Spleen (tissue), 11 donors: ENCODE results near the gene CNKSR3. TPM values are rescaled to one million over a fixed set of nuclear protein-coding genes. Genes with fewer than 3 reads are reported as not detected.
A peak's percentile ranks its signal among the peaks of the same experiment; 100 is the strongest.

Source experiments
- DNase-seq: peaks from one replicate; pipeline ENCODE4 v3.0.0-alpha.2; 2020
- H3K27ac ChIP-seq, 8 donors: fragments of 200-600 bp; sonication (generic) in 7 of 8; 1 replicate in 4 of 8; 2 replicates in 4 of 8; pipeline versions ENCODE4 v1.5.0 to v1.8.0; 2016 to 2021; ENCODE audit warnings: inconsistent platforms in 4 of 8, mild to moderate bottlenecking in 4 of 8, moderate library complexity in 1 of 8
- H3K27me3 ChIP-seq, 7 donors: fragments of 200-600 bp; sonication (generic) in 6 of 7; replicated peaks in 1 of 7; 1 replicate in 4 of 7; 2 replicates in 3 of 7; pipeline versions ENCODE4 v1.5.0 to v1.8.0; 2016 to 2021; ENCODE audit warnings: inconsistent platforms in 3 of 7, mild to moderate bottlenecking in 1 of 7
- H3K36me3 ChIP-seq, 6 donors: fragments of 200-600 bp; sonication (generic) in 5 of 6; 1 replicate in 4 of 6; 2 replicates in 2 of 6; pipeline versions ENCODE4 v1.5.0 to v1.8.0; 2016 to 2021; ENCODE audit warnings: inconsistent platforms in 2 of 6
- H3K4me1 ChIP-seq, 6 donors: fragments of 200-600 bp; sonication (generic) in 5 of 6; 1 replicate in 3 of 6; 2 replicates in 3 of 6; pipeline versions ENCODE4 v1.5.0 to v1.8.0; 2016 to 2021; ENCODE audit warnings: inconsistent platforms in 3 of 6
- H3K4me3 ChIP-seq, 8 donors: fragments of 200-600 bp; sonication (generic) in 7 of 8; 1 replicate in 4 of 8; 2 replicates in 4 of 8; pipeline versions ENCODE4 v1.5.0 to v1.8.0; 2016 to 2021; ENCODE audit warnings: inconsistent platforms in 4 of 8, mild to moderate bottlenecking in 4 of 8, moderate library complexity in 2 of 8
- H3K9me3 ChIP-seq, 8 donors: fragments of 200-600 bp; sonication (generic) in 7 of 8; 1 replicate in 4 of 8; 2 replicates in 4 of 8; pipeline versions ENCODE4 v1.5.0 to v1.8.0; 2016 to 2021; ENCODE audit warnings: inconsistent platforms in 4 of 8
- CTCF ChIP-seq, 11 experiments: fragments of 200-600 bp in 7 of 11; fragments of 450-650 bp in 4 of 11; sonication (generic) in 4 of 11; IDR thresholded peaks in 8 of 11; conservative IDR thresholded peaks in 3 of 11; 1 replicate in 7 of 11; 2 replicates in 4 of 11; pipeline versions ENCODE4 v1.4.0 to v1.8.0; 2016 to 2021; ENCODE audit warnings: antibody characterized with exemption in 11 of 11, inconsistent platforms in 4 of 11, mild to moderate bottlenecking in 1 of 11
- POLR2A ChIP-seq, 3 donors: fragments of 450-650 bp; IDR thresholded peaks; one replicate each; pipeline ENCODE4 v1.5.1; 2017; ENCODE audit warnings: antibody characterized with exemption in 3 of 3, mild to moderate bottlenecking in 1 of 3
- POLR2AphosphoS5 ChIP-seq, 3 donors: sonication (generic); formaldehyde crosslinking; IDR thresholded peaks; one replicate each; pipeline ENCODE4 v1.5.1; 2017; ENCODE audit warnings: antibody characterized with exemption in 3 of 3
- WGBS, 5 donors: extraction: QIAGEN DNeasy Blood & Tissue Kit in 3 of 5; methylation state at CpG; one replicate each; pipeline versions ENCODE4 v1.1.5 to v1.1.7; 2013 to 2018; 5-methylcytosine and 5-hydroxymethylcytosine counted together
- intact Hi-C: fragments of 100-400 bp; cut with DNase I; formaldehyde crosslinking; loops from one replicate; pipeline ENCODE4 v1.15.0; 2023; ENCODE audit warnings: low total_unique reads
- polyA plus RNA-seq, 3 donors: library from polyadenylated mRNA; stranded (reverse); fragments of 200-250 nt; gene quantifications; one replicate each; pipeline ENCODE4 v1.2.1, GENCODE V29; 2013
- total RNA-seq, 7 donors: library from RNA; depleted of rRNA in 3 of 7; stranded (reverse); fragments of >200 nt in 3 of 7; fragmentation: NEBNext Ultra II Directional in 4 of 7; extraction: Animal tissue kit (Norgen Biotek cat#: 25700) in 4 of 7; gene quantifications; one replicate each; pipeline versions ENCODE4 v1.1.0 to v1.2.1, GENCODE V29; 2016 to 2021
- donor health status: healthy with polysubstance abuse.
- donor health status: DM: no; HTN: no; CAD: no; lungs with moderate emphysema.
- donor health status: DM: no; HTN: no; CAD: no.
- donor health status: Bipolar disorder and iron deficiency.
- donor health status: healthy.
- donor health status: DM: no; HTN: no; CAD: no.
- donor health status: DM: yes; HTN: yes; CAD: no.

CNKSR3 gene
- total and polyA plus RNA-seq, 10 donors, result 1.7 to 45.0 (median 18.0) TPM

GRCh38 chr6:154461348-154461747, 49.1 kb downstream of the CNKSR3 start:
- intact Hi-C loops, result no loop called here
- TF ChIP-seq POLR2AphosphoS5 (IDR thresholded peaks at IDR 0.05), result no peak
- TF ChIP-seq POLR2A (IDR thresholded peaks at IDR 0.05), result no peak
- TF ChIP-seq CTCF (IDR thresholded peaks at IDR 0.05 in 8 of 11, conservative IDR thresholded peaks at IDR 0.05 in 3 of 11), result no peak
- no peaks in the 10 kb centered on the region for H3K27me3 ChIP-seq
- no peaks in the 10 kb centered on the region for H3K36me3 ChIP-seq
- peaks cover 0 to 12% (median 0%) of the 10 kb centered on the region in 6 donors for H3K4me1 ChIP-seq
- peak overlapping the region in 2 of 8 donors; percentile 2 to 15 for H3K27ac ChIP-seq
- WGBS, 5 donors, result 87 to 95% (median 90%) methylated on average over 2 of the region's 2 CpGs
- no peaks in the 10 kb centered on the region for H3K9me3 ChIP-seq
- no peak overlapping the region for H3K4me3 ChIP-seq
- DNase-seq, result no peak

GRCh38 chr6:154460306-154461071, 50.0 kb downstream of the CNKSR3 start:
- H3K27me3 ChIP-seq, result no peaks in the 10 kb centered on the region
- DNase-seq, result no peak
- no peaks in the 10 kb centered on the region for H3K9me3 ChIP-seq
- peak overlapping the region in 3 of 8 donors; percentile 5 to 34 (median 30) for H3K27ac ChIP-seq
- H3K4me1 ChIP-seq, result peaks cover 0 to 12% (median 0%) of the 10 kb centered on the region in 6 donors
- no peaks in the 10 kb centered on the region for H3K36me3 ChIP-seq
- TF ChIP-seq POLR2AphosphoS5 (IDR thresholded peaks at IDR 0.05), result no peak
- no peak for TF ChIP-seq POLR2A (IDR thresholded peaks at IDR 0.05)
- TF ChIP-seq CTCF (IDR thresholded peaks at IDR 0.05 in 8 of 11, conservative IDR thresholded peaks at IDR 0.05 in 3 of 11), result no peak
- intact Hi-C loops, result no loop called here
- no peak overlapping the region for H3K4me3 ChIP-seq
- WGBS, 5 donors, result 90 to 94% (median 91%) methylated on average over 13 of the region's 13 CpGs

- Histone ChIP-seq H3K27ac (peak overlapping the region in 4 of 8 donors; percentile 5 to 34 (median 26)), H3K9me3 (no peaks in the 10 kb centered on the region), H3K4me3 (no peak overlapping the region), H3K36me3 (no peaks in the 10 kb centered on the region), H3K27me3 (no peaks in the 10 kb centered on the region), H3K4me1 (peaks cover 0 to 12% (median 0%) of the 10 kb centered on the region in 6 donors)
- no peak for DNase-seq
- TF ChIP-seq CTCF (IDR thresholded peaks at IDR 0.05 in 8 of 11, conservative IDR thresholded peaks at IDR 0.05 in 3 of 11) (no peak), POLR2A (IDR thresholded peaks at IDR 0.05) (no peak), POLR2AphosphoS5 (IDR thresholded peaks at IDR 0.05) (no peak)
- WGBS, 5 donors, result 80 to 94% (median 89%) methylated on average over 6 of the region's 6 CpGs
- intact Hi-C loops, result no loop called here
These were observed 51.0 kb downstream of the CNKSR3 start for GRCh38 chr6:154459513-154459912.
